ENCODE measurements around the gene GBF1.

Gene GBF1

DNA sequence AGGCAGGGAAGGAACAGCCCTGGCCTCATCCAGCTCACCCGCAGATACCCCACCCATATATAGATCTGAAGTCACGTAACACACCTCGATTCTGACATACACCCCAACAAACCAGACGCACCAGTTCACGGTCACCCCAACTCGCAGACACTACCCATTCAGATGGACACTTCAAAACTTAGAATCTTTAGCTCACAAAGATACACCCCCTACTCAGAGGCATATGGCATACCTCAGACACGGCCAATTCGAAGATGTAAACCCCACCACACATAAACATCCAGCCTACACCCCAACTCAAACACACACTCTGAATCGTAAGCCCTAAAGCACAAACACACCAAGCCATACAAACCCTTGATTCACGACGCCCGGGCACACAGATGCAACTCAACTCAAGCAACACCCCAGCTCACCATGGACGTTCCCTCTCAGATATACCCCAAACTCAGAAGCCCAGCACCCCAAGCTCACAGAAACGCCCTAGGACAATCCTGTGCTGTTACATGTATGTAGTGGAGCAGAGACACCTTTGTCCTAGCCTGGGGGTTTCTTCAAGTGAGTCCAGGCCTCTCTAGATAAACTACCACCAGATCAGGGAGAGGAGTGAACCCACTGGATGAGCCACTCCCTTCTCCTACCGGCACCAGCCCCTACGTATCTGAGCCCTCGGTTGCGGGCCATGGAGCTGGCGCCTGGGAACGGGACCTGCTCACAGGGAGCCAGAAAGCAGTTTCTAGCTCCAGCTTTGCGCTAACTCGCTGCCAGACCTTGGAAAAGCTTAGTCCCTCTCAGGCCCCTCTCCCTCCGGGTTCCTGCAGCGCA is 164.5 kb downstream of the GBF1 start:
- TF ChIP-seq, protein P1, sequence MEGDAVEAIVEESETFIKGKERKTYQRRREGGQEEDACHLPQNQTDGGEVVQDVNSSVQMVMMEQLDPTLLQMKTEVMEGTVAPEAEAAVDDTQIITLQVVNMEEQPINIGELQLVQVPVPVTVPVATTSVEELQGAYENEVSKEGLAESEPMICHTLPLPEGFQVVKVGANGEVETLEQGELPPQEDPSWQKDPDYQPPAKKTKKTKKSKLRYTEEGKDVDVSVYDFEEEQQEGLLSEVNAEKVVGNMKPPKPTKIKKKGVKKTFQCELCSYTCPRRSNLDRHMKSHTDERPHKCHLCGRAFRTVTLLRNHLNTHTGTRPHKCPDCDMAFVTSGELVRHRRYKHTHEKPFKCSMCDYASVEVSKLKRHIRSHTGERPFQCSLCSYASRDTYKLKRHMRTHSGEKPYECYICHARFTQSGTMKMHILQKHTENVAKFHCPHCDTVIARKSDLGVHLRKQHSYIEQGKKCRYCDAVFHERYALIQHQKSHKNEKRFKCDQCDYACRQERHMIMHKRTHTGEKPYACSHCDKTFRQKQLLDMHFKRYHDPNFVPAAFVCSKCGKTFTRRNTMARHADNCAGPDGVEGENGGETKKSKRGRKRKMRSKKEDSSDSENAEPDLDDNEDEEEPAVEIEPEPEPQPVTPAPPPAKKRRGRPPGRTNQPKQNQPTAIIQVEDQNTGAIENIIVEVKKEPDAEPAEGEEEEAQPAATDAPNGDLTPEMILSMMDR (IDR thresholded peaks at IDR 0.05; ENCODE audit: extremely low read depth, insufficient read depth, missing control alignments): no peak
- in situ Hi-C loops (cut with MboI; ENCODE audit: low pct_unique_long_range_greater_than_20kb, low sequenced_read_pairs, unreplicated experiment): no loop called here
- DNase-seq (ENCODE audit: low spot score): no peak

- no peak for DNase-seq (ENCODE audit: low spot score)
- in situ Hi-C loops (cut with MboI; ENCODE audit: low pct_unique_long_range_greater_than_20kb, low sequenced_read_pairs, unreplicated experiment): no loop called here
- TF ChIP-seq, protein P1 (IDR thresholded peaks at IDR 0.05; ENCODE audit: extremely low read depth, insufficient read depth, missing control alignments): no peak
Measured at GRCh38 chr10:102410429-102411073, 165.2 kb downstream of the GBF1 start.

GRCh38 chr10:102411341-102412255 is 166.3 kb downstream of the GBF1 start:
- in situ Hi-C loops (cut with MboI; ENCODE audit: low pct_unique_long_range_greater_than_20kb, low sequenced_read_pairs, unreplicated experiment): no loop called here
- TF ChIP-seq, protein P1 (IDR thresholded peaks at IDR 0.05; ENCODE audit: extremely low read depth, insufficient read depth, missing control alignments): no peak
- no peak for DNase-seq (ENCODE audit: low spot score)

DNA sequence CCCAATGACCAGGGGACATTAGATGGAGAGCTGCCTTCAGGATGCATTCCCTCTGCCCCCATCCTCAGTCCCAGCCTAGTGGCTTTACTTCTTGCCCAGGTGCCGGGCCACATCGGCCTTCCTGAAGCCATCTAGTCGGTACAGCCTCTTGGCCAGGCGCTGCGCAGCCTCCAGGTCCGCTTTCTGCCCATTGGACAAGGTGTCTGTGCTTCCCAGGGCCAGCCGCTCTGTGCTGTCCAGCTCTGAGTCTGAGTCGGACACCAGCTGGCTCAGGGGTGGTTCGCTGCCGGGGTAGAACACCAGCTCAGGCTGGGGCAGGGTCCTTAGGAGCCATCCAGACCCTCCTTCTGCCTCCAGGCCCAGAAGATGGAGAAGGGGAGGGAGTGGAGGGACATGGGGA is 167.0 kb downstream of the GBF1 start:
- TF ChIP-seq, protein P1 (IDR thresholded peaks at IDR 0.05; ENCODE audit: extremely low read depth, insufficient read depth, missing control alignments): no peak
- in situ Hi-C loops (cut with MboI; ENCODE audit: low pct_unique_long_range_greater_than_20kb, low sequenced_read_pairs, unreplicated experiment): no loop called here
- DNase-seq (ENCODE audit: low spot score): no peak

GRCh38 chr10:102413053-102413705 is 167.8 kb downstream of the GBF1 start:
- TF ChIP-seq, protein P1 (IDR thresholded peaks at IDR 0.05; ENCODE audit: extremely low read depth, insufficient read depth, missing control alignments): no peak
- DNase-seq (ENCODE audit: low spot score): peak; percentile 83
- in situ Hi-C loops (cut with MboI; ENCODE audit: low pct_unique_long_range_greater_than_20kb, low sequenced_read_pairs, unreplicated experiment): no loop called here

All from GM13977 (cell line).